ENCODE measurements around the gene PHRF1.
A peak's percentile ranks its signal among the peaks of the same experiment; 100 is the strongest.

Gene PHRF1

GRCh38 chr11:575996-576768 is at the start of gene PHRF1:
Gene PHRF1, plus strand, starts transcription at chr11:576470. Its CDS starts 5,043 bp downstream, at chr11:581513.
- DNase-seq (ENCODE audit: extremely low read depth, low read depth) = peak; percentile 88
- no peak for TF ChIP-seq CTCF (IDR thresholded peaks at IDR 0.05; ENCODE audit: low read depth, low read length)

GRCh38 chr11:528166-528814 is 48.0 kb upstream of the PHRF1 start:
- no peak for TF ChIP-seq CTCF (IDR thresholded peaks at IDR 0.05; ENCODE audit: low read depth, low read length)
- DNase-seq (ENCODE audit: extremely low read depth, low read depth) = no peak

DNA sequence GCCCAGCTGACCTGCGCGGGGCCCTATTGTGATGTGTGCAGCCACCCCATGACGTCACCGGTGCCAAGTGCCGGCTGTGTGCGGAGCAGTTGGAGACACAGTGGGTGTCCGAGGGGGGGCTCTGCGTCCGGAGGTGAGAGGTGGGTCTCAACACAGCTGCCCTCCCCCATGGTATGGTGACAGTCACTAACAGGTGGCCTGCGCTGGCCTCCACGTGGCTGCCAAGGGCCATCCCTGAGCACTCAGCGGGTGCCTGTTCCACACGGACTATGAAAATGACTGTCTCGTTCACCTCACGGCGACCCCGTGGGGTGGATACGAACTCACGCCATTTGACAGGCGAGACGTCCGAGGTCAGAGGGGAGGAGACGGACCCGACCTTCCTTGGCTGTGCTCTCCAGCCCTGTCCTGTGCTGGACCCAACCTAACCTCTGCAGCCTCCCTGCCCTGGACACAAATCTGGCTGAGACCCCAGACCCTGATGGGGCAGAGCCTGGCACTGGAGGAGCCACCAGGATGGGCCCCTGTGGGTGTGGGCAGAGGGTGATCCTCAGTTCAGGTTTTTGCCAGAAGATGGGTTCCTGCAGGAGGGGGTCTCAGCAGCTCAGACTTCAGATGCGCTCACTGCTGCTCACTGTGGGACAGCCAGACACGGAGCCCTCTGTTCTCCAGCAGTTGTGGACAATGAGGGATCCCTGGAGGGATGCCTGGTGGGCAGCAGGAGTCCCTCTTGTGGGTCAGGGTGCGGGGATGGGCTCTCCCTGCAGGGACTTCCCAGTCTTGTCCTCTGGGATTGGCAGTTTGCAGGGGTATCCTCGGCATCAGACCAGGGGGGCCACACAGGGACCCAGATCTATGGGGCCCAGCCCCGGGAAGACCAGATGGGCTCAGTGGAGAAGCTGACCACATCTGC is 47.2 kb upstream of the PHRF1 start:
- TF ChIP-seq CTCF (IDR thresholded peaks at IDR 0.05; ENCODE audit: low read depth, low read length) = no peak
- DNase-seq (ENCODE audit: extremely low read depth, low read depth) = no peak

- DNase-seq (ENCODE audit: extremely low read depth, low read depth) = no peak
- no peak for TF ChIP-seq CTCF (IDR thresholded peaks at IDR 0.05; ENCODE audit: low read depth, low read length)
Observed at GRCh38 chr11:529728-530411, 46.4 kb upstream of the PHRF1 start.

DNA sequence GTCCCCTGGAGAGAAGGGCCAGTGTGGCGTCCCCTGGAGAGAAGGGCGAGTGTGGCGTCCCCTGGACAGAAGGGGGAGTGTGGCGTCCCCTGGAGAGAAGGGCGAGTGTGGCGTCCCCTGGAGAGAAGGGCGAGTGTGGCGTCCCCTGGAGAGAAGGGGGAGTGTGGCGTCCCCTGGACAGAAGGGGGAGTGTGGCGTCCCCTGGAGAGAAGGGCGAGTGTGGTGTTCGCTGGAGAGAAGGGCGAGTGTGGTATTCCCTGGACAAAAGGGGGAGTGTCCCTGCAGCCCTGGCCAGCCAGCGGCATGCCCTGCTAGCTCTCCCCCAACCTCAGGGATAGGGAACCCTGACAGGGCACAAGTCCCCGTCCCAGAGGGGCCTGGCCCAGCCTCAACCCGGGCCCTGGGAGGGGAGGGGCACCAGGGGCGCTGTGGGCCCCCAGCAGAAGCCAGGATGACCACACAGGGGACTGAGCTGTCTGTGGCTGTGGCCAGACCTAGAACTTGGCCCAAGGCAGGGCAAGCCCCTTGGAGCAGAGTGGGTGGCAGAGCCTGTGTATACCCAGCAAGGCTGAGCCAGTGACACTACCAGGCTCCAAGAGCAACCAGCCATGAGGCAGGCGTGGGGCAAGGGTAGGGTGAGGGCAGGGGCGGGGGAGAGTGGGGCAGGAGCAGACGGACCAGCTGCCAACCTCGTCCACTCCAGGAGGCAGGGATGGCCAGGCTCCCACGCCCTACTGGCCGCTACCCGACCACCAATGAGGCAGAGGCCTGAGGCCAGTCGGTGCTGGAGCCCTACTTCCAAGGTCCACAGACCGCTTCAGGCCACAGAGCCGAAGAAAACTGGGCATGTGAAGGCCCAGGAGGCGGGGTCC is 45.1 kb upstream of the PHRF1 start:
- TF ChIP-seq CTCF (IDR thresholded peaks at IDR 0.05; ENCODE audit: low read depth, low read length) = no peak
- no peak for DNase-seq (ENCODE audit: extremely low read depth, low read depth)

DNA sequence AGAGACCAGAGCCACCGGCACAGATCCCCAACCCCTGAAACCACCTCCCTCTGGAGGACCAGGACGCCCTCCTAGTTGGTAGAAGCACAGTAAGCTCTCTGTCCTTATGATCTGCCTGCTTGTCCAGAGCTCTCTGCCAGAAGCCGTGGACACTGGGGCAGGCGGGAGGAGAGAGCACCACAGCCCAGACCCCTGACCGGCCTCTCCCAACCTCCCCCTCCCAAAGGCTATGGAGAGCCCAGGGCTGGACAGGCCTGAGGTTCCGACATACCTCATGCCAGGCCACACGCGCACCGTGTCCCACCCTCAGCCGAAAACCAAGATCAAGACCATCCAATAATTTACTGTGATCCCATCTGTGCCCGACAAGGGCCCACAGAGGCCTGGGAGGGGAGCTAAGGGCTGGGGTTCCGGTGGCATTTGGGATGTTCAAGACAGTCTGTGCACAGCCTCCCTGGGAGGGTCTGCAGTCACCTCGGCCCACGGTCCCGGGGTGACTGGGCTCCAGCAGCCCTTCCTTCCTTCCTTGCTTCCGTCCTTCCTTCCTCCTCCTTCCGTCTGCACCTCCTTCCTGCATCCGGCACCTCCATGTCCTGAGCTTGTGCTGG is 44.2 kb upstream of the PHRF1 start:
- no peak for TF ChIP-seq CTCF (IDR thresholded peaks at IDR 0.05; ENCODE audit: low read depth, low read length)
- DNase-seq (ENCODE audit: extremely low read depth, low read depth) = no peak
